KG1 (cell line): ENCODE results near the gene CES1.
A peak's percentile ranks its signal among the peaks of the same experiment; 100 is the strongest.
"Not testable (repeated sequence)": the region's sequence is repeated elsewhere in the genome, so short reads cannot be mapped to it uniquely, and the experiment has no call there.

ENCODE experiments used
- DNase-seq: peaks from one replicate; lab custom pipeline; 2025; lab: John Stamatoyannopoulos, UW

Gene CES1

GRCh38 chr16:55832773-55833691, at the start of gene CES1:
Gene CES1, minus strand, starts transcription at chr16:55833096. Its CDS starts 41 bp downstream, at chr16:55833055.
- DNase-seq: no peak

- no peak for DNase-seq
These were observed 44.0 kb upstream of the CES1 start for GRCh38 chr16:55876854-55877253.

DNA sequence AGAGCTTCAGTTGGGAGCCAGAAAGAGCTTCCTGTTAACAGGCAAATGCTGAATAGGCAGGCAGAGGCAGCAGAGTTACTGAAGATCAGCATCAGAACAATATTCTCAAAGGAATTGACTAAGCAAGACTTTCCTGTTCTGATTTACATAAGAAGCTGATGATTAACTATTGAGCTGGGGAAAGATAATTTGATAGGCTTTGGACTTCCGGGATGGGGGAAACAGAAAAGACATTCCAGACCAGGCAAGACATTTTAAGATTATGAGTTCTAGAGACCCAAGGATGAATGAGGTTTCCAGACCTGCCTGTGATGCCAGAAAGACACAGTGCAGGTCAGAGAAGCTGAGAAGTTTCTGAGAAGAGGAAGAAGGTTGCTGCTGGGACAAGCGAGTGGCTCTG, 42.4 kb upstream of the CES1 start, which contains the start of gene CES5A:
CES5A (minus strand) TSS at position 101 of the 400 bp plus-strand sequence. CDS start 152 bp downstream, outside the sequence.
- no peak for DNase-seq

DNA sequence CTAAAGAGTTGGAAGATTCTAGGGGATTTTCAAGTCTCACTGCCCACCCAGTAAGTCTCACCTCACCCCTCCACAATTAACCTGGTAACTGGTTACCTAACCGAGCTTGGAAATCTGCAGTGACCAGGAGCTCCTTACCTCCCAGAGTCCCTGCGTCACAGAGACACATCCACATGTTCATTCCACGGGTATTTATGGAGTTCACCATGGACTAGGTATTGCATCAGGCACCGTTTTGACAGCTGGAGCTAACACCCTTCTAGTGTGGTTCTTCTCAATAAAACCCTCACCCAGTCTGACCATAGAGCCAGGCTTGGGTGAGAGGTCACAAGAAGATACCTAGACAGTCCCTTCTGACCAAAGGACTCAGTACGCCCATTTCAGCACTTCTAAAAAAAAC, 40.2 kb upstream of the CES1 start:
- DNase-seq: no peak

DNA sequence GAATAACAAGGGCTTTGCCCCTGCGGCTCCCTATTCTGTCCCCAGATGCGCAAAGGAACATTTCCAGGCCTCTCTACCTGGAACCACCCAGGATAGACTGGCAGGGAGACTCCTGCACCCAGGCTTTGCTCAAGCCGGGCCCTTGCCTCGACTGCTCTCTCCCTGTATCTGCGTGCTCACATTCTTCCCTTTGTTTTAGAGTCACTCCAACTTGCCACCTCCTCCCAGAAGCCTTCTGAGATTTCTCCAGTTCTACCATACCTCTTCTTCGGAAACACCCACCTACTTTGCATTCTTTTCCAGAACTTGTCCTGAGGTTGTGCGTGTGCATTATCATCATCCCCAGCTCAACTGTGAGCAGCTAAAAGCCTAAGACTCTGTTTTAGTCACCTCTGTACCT, 39.2 kb upstream of the CES1 start:
- DNase-seq: no peak

DNA sequence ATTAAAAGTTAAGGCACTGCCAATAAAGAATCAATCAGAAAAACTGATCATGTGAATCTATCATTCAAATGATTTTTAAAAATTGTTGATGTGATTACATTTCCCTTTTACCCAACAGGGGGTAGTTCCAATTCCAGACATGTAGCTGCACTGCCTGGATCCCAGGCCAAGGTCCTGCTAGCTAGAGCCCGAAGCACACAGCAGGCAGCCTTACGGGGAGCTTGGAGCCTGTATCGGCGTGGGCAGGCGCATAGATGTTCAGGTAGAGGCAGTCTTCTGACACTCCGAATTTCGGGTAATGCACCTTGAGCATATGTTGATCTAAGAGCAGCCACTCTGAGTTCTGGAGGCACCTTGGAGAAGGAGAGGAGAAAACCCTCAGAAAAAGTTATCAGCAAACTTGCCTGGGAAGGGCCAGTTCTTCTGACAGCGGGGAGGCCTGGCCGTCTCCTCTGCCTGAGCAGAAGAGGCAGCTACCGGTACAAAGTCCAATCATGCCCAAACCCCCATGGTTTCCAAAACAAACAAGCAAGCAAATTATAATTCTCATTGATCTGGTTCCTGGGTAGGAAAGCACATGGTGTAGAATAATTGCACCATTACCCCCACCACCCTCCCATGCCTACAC, 38.6 kb upstream of the CES1 start:
- DNase-seq: no peak

GRCh38 chr16:55868980-55869379, 36.1 kb upstream of the CES1 start:
- DNase-seq: no peak

- no peak for DNase-seq
These were observed 35.2 kb upstream of the CES1 start for GRCh38 chr16:55868137-55868536.

GRCh38 chr16:55861288-55861687, 28.4 kb upstream of the CES1 start:
- no peak for DNase-seq

DNA sequence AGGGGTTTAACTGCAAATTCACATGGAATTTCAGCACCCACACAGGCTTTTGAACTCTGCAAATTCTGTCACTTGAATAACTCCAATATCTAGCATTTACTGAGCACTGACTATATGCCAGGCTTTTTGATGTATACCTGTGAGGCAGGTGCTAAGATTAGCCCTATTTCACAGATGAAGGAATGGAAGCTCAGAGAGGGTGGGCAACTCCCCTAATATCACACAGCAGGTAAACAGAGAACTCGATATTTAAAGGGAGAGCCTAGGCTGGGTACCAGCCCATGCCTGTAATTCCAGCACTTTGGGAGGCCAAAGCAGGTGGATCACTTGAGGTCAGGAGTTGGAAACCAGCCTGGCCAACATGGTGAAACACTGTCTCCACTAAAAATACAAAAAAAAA, 24.8 kb upstream of the CES1 start:
- not testable (repeated sequence) for DNase-seq

- no peak for DNase-seq
These were observed 24.1 kb upstream of the CES1 start for GRCh38 chr16:55856950-55857349.

GRCh38 chr16:55853114-55853513, 20.2 kb upstream of the CES1 start:
- no peak for DNase-seq

DNA sequence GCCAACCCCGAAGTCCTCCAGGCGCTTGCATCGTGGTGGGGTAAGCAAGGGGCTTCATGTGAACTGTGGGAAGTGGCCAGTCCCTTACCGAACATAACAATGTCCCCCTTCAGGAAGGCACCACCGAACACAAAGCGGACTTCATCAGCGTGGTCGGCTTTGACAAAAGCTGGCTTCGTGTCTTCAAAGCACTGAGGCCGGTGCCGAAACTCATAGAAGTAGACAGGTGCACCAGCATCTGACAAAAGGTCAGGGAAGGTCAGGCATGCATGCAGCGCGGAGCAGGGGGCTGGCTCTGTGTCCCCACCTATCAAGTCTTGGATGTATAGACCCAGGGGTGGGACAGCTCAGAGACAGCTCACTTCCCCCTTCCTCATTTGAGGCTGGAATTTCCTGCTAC, 16.6 kb upstream of the CES1 start:
- no peak for DNase-seq

- no peak for DNase-seq
These were observed 13.9 kb upstream of the CES1 start for GRCh38 chr16:55846598-55847346.

DNA sequence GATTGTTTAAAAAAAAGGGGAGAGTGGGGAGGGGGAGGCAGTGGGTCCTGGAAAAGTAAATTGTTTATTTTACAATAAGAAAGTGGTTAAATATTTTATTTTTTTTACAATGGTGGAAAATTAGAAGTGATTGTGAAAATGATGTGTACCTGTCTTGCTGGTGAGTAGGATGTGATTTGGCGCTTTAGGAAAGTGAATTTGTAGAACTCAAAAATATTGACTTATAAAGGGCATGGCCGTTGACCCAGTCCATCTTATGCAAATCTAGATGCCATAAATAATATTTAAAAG, 10.2 kb upstream of the CES1 start:
- DNase-seq: no peak

- no peak for DNase-seq
These were observed 9.6 kb upstream of the CES1 start for GRCh38 chr16:55842369-55843104.

DNA sequence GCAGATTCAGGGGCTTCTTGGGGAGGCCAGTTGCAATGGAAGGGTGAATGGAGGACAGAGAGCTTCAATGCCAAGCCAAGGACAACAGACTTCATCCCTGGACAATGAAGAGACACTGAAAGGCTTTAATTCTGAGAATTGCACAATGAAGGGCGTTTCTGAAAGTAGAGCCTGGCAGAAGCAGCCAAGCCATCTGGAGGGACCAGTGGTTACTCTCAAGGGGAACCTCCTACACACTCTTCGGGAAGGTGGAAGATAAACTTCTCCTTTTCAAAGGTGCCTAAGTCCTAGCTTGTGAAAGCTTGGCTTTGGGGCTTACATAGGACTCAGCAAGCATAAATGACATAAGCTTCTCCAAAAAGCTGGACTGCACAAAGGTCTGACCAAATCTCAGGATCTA, 6.2 kb upstream of the CES1 start:
- peak; percentile 5 for DNase-seq

- DNase-seq: no peak
These were observed 3.3 kb upstream of the CES1 start for GRCh38 chr16:55836158-55836611.

DNA sequence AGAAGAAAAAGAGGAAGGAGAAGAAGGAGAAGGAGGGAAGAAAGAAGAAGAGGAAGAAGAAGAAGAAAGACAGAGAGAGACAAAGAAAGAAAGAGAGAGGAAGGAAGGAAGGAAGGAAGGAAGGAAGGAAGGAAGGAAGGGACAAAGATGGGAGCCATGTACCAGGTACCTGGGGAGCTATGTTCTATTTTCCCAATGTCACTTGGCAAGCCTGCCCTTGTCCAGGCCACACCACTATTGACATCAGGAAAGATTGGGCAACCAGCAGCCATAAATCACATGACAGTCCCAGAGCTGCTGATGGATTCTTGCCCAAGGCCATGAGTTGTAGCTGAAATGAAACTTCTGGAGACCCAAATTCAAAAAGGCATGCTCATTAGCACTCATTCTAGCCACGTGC, 2.7 kb upstream of the CES1 start:
- no peak for DNase-seq

- not testable (repeated sequence) for DNase-seq
These were observed 2.3 kb upstream of the CES1 start for GRCh38 chr16:55835173-55835572.

DNA sequence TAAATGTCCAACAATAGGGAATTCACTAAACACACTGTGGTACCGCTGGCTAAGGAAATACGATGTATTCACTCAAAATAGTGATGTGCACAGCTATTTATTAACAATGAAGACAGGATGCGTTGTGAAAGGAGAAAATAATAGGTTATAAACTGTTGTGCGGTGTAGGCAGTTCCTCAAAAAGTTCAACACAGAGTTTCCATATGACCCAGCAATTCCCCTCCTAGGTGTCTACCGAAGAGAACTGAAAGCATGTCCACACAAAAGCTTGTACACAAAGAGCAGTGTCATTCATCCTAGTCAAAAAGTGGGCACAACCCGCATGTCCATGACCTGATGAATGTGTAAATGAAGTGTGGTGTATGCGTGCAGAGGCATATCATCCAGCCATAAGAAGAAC, 1.2 kb upstream of the CES1 start:
- DNase-seq: no peak

DNA sequence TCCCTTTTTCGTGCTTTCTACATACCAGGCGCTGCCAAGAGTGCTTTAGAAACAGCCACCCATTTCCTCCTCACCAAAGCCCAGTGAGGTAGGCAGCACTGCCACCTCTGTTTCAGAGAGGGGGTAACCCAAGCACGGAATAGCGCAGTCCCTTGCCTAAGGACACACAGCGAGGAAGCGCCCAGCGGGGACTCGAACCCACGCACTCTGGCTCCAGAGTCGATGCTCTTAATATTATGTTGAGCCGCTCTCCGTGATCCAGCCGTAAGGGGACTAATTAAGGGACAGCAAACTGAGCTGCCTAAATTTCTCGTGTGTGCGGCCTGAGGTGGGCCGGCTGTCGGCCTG, 497 bp downstream of the CES1 start:
- DNase-seq: no peak
